GM18517 (cell line): ENCODE measurements around the gene ALKBH5.

Experiments
- ATAC-seq: cut with Tn5 transposase; IDR thresholded peaks from one replicate; pipeline ENCODE4 v1.9.1; 2021; ENCODE audit warnings: mild to moderate bottlenecking, moderate library complexity; ENCODE audit not compliant: unreplicated experiment

The ALKBH5 gene

DNA sequence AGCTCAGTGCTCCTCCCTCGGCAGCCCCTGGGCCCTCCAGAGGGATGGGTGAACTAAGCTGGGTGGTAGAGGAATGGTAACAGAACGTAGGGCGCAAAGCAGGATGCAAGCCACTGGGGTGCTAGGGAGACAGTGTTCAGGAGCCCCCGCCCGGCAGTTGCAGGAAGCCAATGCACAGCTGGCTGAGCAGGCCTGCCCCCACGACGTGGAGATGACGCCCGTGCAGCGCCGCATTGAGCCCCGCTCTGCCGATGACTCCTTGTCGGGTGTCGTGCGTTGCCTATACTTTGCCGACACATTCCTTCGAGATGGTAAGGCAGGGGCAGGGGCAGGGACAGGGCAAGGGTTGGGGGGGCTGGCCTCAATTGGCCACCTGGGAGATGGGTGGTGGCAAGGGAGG lies 54.7 kb downstream of the ALKBH5 start:
- ATAC-seq = no peak

DNA sequence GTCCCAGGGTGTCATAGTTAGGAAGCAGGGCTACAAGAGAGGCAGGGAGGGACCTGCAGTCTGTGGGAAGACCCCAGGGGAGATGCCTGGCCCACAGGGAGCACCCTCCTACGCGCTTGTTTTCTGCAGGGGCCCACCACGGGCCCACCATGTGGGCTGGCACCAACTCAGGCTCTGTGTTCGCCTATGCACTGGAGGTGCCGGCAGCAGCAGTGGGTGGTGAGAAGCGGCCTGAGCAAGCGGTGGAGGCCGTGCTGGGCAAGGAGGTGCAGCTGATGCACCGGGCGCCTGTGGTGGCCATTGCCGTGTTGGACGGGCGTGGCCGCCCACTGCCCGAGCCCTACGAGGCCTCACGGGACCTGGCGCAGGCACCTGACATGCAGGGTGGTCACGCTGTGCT lies 56.8 kb downstream of the ALKBH5 start:
- no peak for ATAC-seq

DNA sequence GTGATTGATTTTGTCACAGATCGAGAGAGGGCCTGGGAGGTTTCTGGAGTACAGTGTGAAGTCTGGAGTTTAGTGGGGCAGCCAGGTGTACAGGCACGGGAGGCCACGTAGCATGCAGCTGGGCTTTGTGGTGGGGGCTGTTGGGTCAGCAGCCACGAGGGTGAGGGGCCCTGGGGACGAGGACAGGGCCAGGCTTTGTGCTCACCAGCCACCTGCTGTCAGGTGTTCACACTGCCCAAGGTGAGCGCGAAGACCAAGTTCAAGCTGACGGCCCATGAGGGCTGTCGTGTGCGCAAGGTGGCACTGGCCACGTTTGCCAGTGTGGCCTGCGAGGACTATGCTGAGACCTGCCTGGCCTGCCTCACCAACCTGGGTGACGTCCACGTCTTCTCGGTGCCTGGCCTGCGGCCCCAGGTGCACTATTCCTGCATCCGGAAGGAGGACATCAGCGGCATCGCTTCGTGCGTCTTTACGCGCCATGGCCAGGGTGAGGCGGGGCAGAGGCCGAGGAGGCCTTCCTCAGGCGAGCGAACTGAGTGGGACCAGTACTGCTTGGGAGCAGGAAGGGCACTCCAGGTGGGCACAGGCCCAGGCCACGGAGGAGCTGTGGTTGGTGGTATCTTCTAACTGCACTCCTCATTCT lies 57.7 kb downstream of the ALKBH5 start:
- no peak for ATAC-seq

DNA sequence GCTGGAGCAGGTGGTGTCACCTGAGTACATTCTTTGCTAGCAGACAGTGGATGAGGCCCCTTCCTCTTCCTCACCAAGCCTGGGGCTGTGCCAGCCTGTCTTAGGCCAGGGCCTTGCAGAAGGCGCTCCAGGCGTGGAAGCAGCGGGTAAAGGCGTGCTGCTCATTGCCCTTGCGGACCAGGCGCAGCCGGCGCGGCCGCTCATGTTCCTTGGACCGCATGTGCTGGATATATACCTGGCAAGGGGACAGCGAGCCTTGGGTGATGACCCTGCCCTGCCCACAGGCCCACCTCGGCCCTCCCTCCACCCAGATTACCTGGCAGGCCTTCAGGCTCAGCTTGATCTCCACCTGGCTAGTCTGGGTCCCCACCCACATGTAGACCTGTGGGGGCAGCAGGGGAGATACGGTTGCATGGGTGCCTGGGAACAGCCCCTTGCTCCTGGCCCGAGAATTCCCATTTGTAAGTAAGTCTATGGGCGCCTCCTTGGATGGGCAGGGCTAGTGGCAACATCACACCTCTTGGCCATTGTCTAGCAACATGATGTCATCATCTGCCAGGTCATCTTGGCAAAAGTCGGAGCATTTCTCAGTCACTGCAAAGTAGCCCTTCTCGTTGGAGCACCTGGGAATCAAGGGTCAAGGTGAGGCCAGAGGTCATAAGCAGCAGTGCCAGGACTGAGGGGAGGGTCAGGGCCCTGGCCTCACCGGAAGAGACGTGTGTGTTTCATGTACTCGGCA lies 61.6 kb downstream of the ALKBH5 start:
- ATAC-seq = no peak

DNA sequence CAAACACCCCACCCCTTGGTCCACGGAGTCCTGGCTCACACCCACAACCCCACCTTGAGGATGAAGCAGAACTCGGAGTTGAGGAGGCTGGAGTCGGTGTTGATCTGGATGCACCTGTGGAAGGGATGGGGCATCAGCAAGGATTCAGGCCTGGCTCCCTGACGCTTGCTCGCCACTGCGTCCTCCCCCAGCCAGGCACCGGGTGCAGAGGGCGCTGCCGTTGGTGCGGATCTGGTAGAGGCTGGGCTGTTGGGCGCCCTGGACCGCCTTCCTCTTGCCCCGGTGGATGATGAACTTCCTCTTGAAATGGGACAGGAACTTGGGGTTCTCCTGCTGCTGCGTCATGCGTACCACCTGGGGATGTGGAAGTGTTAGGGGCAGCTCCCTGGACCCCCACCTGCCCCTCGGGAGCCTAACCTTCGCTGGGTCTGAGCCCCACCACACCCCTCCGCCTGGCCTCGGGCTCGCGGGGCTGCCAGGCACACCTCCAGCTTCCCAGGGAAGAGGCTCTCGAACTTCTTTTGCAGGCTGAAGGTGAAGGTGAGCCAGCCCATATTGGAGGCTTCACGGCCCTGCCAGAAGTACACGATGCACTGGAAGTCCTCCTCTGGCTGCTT lies 62.6 kb downstream of the ALKBH5 start:
- no peak for ATAC-seq

DNA sequence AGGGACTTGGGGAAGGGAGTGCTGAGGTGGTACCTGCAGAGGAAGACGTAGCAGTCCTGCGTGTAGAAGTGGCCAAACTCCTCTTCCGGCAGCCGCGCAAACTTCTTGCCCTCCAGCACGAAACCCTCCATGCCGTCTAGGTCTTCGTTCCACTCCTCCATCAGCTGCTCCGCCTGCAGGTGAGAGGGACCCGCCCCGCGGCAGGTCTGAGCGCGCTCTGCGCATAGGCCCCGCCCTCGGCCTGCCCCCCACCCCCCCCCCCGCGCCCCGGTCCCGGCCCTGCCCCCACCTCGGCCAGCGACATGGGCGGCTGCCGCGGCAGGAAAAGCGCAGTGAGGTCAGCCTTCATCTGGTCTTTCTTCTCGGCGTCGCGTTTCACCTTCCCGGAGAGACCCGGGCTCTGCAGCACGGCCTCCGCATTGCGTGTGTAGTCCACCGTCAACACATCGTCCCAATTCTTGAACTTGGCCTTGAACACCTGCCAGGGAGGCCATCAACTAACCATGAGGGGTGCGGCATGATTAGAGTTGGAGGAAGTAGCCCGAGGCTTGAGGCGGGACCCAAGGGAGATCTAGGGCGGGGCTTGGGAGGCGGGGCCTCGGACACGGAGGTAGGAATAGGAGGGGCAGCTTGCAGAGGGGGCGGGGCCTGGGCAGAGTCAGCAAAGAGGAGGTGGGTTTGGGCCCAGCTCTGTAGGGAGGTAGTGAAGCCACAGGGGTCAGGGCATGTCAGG lies 63.4 kb downstream of the ALKBH5 start:
- ATAC-seq = no peak

DNA sequence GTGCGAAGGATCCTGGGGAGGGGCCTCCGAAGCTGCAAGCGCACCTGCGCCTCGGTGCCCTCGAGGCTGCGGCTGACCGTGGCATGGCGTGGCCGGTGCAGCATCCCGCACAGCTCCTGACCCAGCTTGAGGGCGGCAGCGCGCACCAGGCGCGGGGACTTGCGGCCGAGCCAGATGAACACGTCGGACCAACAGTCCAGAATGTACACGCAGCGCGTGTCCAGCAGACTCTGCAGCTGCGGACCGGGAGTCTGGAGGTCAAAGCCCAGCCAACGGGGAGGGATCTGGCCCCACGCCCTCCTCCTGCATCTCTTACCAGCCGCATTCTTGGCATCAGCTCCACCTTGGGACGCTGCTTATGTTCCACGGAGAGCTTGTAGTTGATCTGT lies 64.0 kb downstream of the ALKBH5 start:
- no peak for ATAC-seq

DNA sequence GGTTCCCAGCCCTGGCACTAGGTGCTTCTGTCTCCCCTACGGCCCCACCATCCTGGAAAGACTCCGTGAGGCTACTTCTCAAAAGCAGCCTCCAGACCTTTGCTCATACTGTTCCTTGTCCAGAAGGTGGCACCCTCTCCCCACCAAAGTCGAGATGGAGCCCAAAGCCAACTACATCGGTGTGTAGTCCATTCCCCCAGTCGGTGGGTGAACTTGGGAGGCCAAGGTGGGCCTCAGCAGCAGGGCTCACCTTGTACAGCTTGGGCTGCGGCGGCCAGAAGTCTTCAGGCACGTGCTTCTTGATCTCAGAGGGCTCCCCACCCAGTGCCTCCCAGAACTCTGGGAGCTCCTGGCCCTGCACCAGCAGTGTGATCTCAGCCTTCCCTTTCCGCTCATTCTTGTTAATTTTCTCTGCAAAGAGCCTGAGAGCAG lies 64.7 kb downstream of the ALKBH5 start:
- ATAC-seq = no peak

DNA sequence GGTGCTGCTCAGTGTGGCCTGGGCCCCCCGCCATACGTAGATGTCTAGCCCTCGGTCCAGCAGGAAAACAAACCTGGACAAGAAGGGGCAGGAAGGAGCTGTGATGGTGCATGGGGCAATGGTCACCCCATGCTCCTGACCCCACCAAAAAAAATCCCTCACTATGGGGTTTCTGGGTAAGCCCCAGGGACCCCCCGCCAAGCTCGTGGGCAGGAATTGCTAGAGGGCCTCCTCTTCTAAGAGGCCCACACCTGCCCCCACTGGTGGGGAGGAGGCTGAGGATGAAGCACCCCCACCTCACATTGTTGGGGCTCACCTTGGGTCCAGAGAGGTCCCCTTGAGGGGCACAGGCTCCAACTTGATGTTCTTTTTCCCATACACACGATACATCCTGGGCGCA lies 65.2 kb downstream of the ALKBH5 start:
- ATAC-seq = no peak

DNA sequence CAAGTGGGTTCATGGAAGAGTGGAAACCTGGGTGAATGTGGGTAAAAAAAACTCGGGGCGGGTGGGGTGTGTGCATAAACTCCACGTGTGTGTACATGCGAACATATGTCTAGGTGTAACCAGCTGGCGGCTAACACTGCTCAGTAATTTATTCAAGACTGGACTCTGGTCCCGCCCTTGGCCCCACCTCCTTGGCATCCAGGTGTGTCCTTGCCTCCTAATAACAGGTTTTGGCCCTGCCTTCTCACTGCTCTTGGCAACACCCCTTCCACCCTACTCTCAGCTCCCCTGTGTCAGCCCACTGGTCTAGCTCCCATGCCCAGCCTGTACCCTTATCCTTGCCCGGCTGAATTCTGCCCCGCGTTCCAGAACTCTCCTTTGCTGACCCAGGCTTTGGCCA lies 66.6 kb downstream of the ALKBH5 start:
- ATAC-seq = no peak

DNA sequence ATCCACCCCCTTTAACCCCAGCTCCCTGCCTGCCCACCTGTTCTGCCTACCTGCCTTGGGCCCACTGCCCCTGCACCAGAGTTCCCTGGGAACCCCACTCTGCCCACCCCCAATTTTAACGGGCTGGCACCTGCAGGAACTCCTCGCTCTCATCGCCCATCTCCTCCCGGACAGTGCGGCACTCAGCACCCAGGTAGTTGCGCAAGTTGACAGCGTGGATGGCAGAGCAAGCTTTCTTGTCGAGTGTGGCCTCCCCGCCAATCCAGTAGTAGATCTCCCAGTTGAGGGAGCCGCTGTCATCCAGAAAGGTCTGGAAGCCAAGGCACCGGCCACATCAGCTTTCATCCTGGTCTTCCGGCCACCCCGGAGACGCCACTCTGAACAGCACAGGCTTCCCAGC lies 67.1 kb downstream of the ALKBH5 start:
- no peak for ATAC-seq

DNA sequence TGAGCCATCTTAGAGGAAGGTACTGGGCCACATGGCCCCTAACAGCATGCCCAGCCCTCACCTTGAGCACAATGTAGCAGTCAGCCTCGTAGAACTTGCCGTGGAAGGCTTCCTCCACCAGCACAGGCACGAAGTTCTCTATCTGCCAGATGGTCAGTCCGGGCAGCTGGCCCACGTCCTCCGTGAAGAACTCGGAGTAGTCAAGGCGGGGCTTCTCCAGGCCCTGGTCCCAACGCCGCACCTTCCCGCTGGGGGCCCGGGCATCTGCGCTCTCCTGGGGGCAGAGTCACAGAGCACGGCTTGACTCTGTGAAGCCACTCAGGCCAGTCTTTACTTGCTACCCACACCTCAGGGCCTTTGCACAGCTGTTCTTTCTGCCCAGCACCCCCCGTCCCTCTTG lies 67.6 kb downstream of the ALKBH5 start:
- ATAC-seq = no peak

DNA sequence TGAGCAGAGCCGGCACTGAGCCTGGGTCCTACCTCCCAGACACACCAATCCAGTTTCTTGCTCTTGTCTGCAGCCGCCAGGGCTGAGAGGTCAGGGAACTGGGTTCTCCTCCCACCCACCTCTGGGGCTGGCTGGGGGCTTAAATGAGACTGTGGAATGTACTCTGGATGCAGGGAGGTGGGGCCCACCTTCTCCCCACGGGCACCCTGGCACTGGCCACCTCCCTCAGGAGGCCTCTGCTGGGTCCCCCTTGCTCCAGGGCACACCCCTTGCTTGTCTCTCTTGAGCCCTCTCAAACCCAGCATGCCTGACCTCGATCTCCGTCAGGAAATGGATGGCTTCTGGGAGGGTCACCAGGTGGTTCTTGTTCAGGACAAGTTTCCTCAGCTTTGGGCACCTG lies 68.5 kb downstream of the ALKBH5 start:
- ATAC-seq = no peak

DNA sequence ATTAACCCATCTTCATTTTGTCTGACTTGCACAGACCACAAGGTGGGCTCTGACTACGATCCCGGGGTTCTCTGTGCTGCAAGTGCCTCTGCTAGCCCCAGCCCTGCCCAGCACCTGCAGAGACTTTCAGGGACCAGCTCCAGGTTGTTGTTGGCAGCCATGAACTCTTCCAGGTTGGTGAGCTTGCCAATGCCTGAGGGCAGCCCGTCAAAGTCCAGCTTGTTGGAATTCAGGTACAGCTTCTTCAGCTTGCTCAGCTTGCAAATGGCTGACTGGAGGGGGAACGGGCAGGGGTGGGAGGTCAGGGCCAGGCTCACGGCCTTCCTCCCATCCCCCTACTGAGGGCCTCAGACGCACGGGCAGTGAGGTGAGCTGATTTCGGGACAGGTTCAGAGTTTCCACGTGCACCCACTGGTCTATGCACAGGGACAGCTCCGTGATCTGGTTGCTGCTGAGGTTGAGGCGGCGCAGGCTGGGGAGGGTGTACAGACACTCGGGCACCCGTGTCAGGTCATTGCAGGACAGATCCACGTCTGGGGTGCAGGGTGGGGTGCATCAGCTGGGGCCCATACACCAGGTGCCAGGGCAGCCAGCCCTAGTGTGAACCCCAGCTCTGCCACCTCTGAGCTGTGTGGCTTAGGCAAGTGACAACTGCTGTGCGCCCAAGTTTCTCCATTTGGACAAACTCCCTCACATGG lies 69.7 kb downstream of the ALKBH5 start:
- ATAC-seq = no peak

DNA sequence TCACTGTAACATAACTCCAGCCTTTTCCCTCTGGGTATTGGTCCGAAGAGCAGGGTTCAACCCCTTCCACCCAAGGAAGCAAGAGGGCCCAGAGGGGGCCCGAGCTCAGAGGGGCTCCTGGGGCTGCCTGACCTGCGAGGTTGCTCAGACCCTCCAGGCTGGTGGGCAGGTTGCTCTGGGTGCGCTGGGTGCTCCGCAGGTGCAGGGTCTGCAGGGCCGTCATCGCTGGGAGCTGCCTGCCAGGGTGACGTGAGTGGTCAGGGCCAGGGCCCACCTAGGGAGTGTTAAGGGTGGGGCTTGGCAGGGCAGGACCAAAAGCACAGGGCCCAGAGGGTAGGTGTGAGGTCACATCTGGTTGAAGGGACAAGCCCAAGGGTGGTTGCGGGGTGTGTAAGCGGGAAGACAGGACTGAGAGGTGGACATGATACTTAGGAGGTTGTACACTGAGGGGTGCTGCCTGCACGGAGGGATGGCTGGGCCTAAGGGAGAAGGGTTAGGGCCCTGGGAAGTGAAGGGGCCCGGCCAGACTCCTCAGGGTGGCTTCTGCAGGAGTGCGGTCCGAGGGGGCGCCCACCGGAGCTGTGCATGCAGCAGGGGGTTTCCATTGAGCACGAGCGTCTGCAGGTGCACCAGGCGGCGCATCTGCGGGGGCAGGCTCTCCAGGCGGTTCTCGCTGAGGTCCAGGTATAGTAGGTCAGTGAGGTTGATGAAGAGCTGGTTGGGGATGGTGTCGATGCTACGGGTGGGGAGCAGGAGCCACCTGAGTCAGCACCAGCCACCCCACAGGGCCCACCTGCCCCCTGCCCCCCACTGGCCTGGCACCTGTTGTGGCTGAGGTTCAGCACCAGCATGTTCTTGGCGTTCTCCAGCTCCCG lies 70.6 kb downstream of the ALKBH5 start:
- ATAC-seq = no peak

DNA sequence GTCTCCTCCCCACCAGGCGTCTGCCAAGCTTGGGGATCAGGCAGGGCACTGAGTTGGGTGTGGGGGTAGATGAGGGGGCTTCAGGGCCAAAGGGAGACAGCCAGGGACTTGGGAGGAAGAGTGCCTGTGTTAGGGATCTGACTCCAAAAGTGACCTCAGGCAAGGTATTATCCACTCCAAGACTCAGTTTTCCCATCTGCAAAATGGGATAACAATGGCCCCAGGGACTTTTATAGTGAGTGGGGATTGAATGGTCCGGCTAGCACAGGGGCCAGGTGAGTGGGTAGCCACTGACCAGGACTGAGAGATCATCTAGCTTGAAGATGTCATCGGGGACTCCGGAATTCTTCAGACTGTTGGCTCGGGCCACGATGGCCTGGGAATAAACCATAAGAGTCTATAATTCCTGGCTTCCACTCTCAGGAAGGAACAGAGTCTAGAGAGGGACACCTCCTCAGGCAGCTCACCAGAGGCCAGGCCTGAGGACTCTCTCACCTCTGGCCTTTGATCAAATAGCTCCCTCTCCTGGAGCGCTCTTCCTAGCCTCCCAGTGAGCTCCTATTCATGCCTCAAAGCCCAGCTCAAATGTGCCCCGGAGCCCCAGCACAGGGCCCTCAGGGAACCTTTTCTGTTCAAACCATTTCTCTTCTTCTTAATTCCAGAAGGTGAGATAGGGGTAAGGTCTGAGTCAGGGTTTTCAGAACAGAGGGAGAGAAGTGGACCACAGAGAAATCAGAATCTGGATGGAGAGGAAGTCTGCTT lies 71.4 kb downstream of the ALKBH5 start:
- no peak for ATAC-seq

DNA sequence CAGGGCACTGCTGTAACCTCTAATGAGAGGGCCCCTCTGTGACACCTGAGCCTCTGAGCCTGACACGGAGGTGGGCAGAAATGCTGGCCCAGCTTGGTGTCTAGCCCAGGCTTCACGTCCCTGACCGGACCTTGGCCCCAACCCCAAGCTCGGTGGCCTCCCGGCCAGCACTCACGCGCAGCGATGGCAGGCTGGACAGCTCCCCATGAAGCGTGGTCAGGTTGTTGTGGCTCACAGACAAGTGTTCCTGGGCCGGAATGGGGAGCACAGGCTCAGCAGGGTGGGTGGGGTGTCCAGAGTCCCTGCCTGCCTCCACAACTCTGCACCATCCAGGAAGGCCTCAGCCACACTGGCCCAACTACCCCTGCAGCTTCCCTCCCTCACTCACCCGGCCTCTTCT lies 72.7 kb downstream of the ALKBH5 start:
- ATAC-seq = no peak

DNA sequence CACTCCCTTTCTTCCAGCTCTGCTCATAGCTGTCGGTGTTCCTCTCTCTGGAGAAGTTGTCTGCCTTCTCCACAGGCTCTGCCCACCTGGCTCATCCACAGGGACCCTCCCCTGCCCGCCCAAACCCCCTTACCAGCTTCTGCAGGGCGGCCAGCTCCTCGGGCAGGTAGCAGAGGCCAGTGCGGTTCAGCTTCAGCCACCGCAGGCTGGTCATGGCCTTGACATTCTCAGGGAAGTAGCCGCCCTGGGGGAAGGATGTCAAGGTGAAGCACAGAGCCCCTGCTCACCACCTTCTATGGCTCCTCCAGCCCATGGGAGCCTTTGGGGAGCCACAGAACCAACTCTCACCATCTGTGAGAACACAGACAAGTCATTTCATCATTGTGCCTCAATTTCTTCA lies 73.1 kb downstream of the ALKBH5 start:
- ATAC-seq = no peak

DNA sequence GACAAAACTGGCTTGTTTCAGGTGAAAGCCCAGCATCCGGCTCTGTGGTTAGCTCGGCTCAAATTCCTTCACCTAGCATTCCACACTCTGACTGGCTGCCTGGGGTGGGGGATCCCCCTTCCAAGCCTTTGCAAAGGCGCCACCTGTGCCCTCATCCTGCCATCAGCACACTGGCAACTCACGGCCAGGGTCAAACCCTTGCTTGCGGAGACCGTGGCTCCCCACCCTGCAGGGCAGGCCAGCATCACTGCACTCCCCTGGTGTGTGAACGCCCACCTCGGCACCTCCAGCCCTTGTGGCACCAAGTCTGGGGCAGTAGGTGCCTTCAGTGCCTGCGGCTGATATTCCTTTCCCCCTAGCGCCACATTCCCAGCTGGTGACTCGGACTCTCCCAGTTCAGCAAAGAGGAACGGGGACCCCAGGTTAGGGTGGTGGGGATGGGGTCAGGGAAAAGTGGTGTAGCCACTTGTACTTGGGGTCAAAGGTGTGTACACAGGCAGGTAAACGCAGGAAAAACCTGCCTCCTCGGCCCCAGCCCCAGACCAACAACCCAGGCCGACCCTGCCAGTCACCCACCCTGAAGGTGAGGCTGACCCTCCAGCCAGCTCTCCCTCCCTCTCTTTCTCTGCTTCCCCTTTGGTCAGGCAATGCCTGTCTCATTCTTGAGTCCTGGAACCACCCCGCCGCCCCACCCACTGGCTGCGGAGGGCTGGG lies 73.8 kb downstream of the ALKBH5 start:
- no peak for ATAC-seq
